AG10803 (cell line): ENCODE measurements around the gene DEFB118.

Experiments used
- DNase-seq: peaks from one replicate; pipeline ENCODE4 v3.0.0; 2010; ENCODE audit warnings: low read depth
- H3K4me3 ChIP-seq: 2 replicates; pipeline ENCODE4 v1.5.1; 2011; ENCODE audit warnings: mild to moderate bottlenecking, low read length, control low read depth
- CTCF ChIP-seq: conservative IDR thresholded peaks from 2 replicates; pipeline ENCODE4 v1.5.1; 2011; ENCODE audit warnings: mild to moderate bottlenecking, low read length, control low read depth, inconsistent platforms

The DEFB118 gene

GRCh38 chr20:31415653-31416052 is 47.3 kb downstream of the DEFB118 start:
- TF ChIP-seq CTCF, result no peak
- DNase-seq, result no peak
- H3K4me3 ChIP-seq, result no peak overlapping the region

GRCh38 chr20:31418307-31418706 is 49.9 kb downstream of the DEFB118 start:
- DNase-seq, result no peak
- no peak for TF ChIP-seq CTCF
- no peak overlapping the region for H3K4me3 ChIP-seq
